Measurements from ENCODE around the gene SLC9A5. TPM values are rescaled to one million over a fixed set of nuclear protein-coding genes. Genes with fewer than 3 reads are reported as not detected.
A peak's percentile ranks its signal among the peaks of the same experiment; 100 is the strongest.

SLC9A5 gene
- polyA plus RNA-seq, 1 donor (not counting 4 experiments of a cell fraction or from before 2014, with no cell fraction given) = 0.51 TPM

- no peak for FAIRE-seq
- no peaks in the 10 kb centered on the region for H3K36me3 ChIP-seq (ENCODE audit: control insufficient read depth in 2 of 2, extremely low read depth in 1 of 2, insufficient read depth in 2 of 2, low read length in 2 of 2)
- H3K4me1 ChIP-seq (ENCODE audit: control insufficient read depth, extremely low read depth, insufficient read depth, low read length) = peaks cover 12% of the 10 kb centered on the region
- no peak overlapping the region for H2AFZ ChIP-seq (ENCODE audit: control insufficient read depth, low read length)
- no peak overlapping the region for H3K9ac ChIP-seq (ENCODE audit: control insufficient read depth, extremely low read depth, insufficient read depth, low read length)
- no peak overlapping the region for H3K4me3 ChIP-seq (ENCODE audit: control insufficient read depth in 2 of 3, extremely low read depth in 1 of 3, insufficient read depth in 2 of 3, low read depth in 1 of 3, low read length in 3 of 3)
- H3K9me3 ChIP-seq (ENCODE audit: control insufficient read depth, low read depth, low read length) = no peaks in the 10 kb centered on the region
- no peaks in the 10 kb centered on the region for H4K20me1 ChIP-seq (ENCODE audit: control insufficient read depth, extremely low read depth, insufficient read depth, low read length)
- no peak overlapping the region for H3K4me2 ChIP-seq (ENCODE audit: control insufficient read depth, extremely low read depth, insufficient read depth, low read depth, low read length)
- no peak for TF ChIP-seq EZH2 (IDR thresholded peaks at IDR 0.05; ENCODE audit: low read length)
- TF ChIP-seq CTCF (optimal IDR thresholded peaks at IDR 0.05 in 1 of 3, IDR thresholded peaks at IDR 0.05 in 1 of 3, conservative IDR thresholded peaks at IDR 0.05 in 1 of 3; ENCODE audit: extremely low read depth in 1 of 3, insufficient read depth in 2 of 3, low read length in 3 of 3) = no peak
- dilution Hi-C loops (cut with MboI; ENCODE audit: extremely low pct_ligation_motif_present, low sequenced_read_pairs) = no loop called here
- no peak for DNase-seq (ENCODE audit: low read depth, low spot score)
- H3K79me2 ChIP-seq (ENCODE audit: control insufficient read depth, insufficient read depth, low read length) = no peaks in the 10 kb centered on the region
- no peaks in the 10 kb centered on the region for H3K27me3 ChIP-seq (ENCODE audit: control insufficient read depth, extremely low read depth, insufficient read depth, low read length)
- H3K9me1 ChIP-seq (ENCODE audit: control insufficient read depth, extremely low read depth, insufficient read depth, low read length) = no peaks in the 10 kb centered on the region
- H3K27ac ChIP-seq (ENCODE audit: control insufficient read depth, insufficient read depth, low read length) = no peak overlapping the region
Measured at GRCh38 chr16:67310561-67310960, 61.8 kb downstream of the SLC9A5 start.

GRCh38 chr16:67311607-67312488 is 63.1 kb downstream of the SLC9A5 start:
- H3K27me3 ChIP-seq (ENCODE audit: control insufficient read depth, extremely low read depth, insufficient read depth, low read length) = no peaks in the 10 kb centered on the region
- H3K4me2 ChIP-seq (ENCODE audit: control insufficient read depth, extremely low read depth, insufficient read depth, low read depth, low read length) = peak overlapping the region; percentile 59
- no peaks in the 10 kb centered on the region for H3K9me3 ChIP-seq (ENCODE audit: control insufficient read depth, low read depth, low read length)
- H3K4me3 ChIP-seq (ENCODE audit: control insufficient read depth in 2 of 3, extremely low read depth in 1 of 3, insufficient read depth in 2 of 3, low read depth in 1 of 3, low read length in 3 of 3) = no peak overlapping the region
- peak overlapping the region; percentile 23 for H3K9ac ChIP-seq (ENCODE audit: control insufficient read depth, extremely low read depth, insufficient read depth, low read length)
- no peak overlapping the region for H2AFZ ChIP-seq (ENCODE audit: control insufficient read depth, low read length)
- H3K4me1 ChIP-seq (ENCODE audit: control insufficient read depth, extremely low read depth, insufficient read depth, low read length) = peaks cover 12% of the 10 kb centered on the region
- H3K36me3 ChIP-seq (ENCODE audit: control insufficient read depth in 2 of 2, extremely low read depth in 1 of 2, insufficient read depth in 2 of 2, low read length in 2 of 2) = no peaks in the 10 kb centered on the region
- dilution Hi-C loops (cut with MboI; ENCODE audit: extremely low pct_ligation_motif_present, low sequenced_read_pairs) = no loop called here
- TF ChIP-seq CTCF (optimal IDR thresholded peaks at IDR 0.05 in 1 of 3, IDR thresholded peaks at IDR 0.05 in 1 of 3, conservative IDR thresholded peaks at IDR 0.05 in 1 of 3; ENCODE audit: extremely low read depth in 1 of 3, insufficient read depth in 2 of 3, low read length in 3 of 3) (no peak), EZH2 (IDR thresholded peaks at IDR 0.05; ENCODE audit: low read length) (no peak)
- H3K9me1 ChIP-seq (ENCODE audit: control insufficient read depth, extremely low read depth, insufficient read depth, low read length) = no peaks in the 10 kb centered on the region
- peak overlapping the region; percentile 76 for H3K27ac ChIP-seq (ENCODE audit: control insufficient read depth, insufficient read depth, low read length)
- peak; percentile 89 for FAIRE-seq
- H3K79me2 ChIP-seq (ENCODE audit: control insufficient read depth, insufficient read depth, low read length) = no peaks in the 10 kb centered on the region
- DNase-seq (ENCODE audit: low read depth, low spot score) = peak; percentile 100
- H4K20me1 ChIP-seq (ENCODE audit: control insufficient read depth, extremely low read depth, insufficient read depth, low read length) = no peaks in the 10 kb centered on the region
